NCI-H82 treated with DMSO at 0.1 percent for 48 hours (cell line): ENCODE results near the gene NDUFB10.

Experiments
- DNase-seq: peaks from one replicate; lab custom pipeline; 2025; ENCODE audit not compliant: unreplicated experiment; lab: John Stamatoyannopoulos, UW

Gene NDUFB10

GRCh38 chr16:1968146-1968953, 9.0 kb downstream of the NDUFB10 start:
- DNase-seq, result no peak

- peak; percentile 77 for DNase-seq
Measured at GRCh38 chr16:1971796-1972489, 12.6 kb downstream of the NDUFB10 start, which contains the start of gene TBL3. TSS of gene TBL3 (plus strand) at chr16:1972053. CDS start at chr16:1972165, 112 bp downstream.

- DNase-seq, result no peak
Measured at GRCh38 chr16:1972490-1972877, 13.1 kb downstream of the NDUFB10 start.

GRCh38 chr16:1973461-1974156, 14.3 kb downstream of the NDUFB10 start:
- DNase-seq, result no peak

GRCh38 chr16:1974157-1975070, 15.1 kb downstream of the NDUFB10 start:
- no peak for DNase-seq

- no peak for DNase-seq
Measured at GRCh38 chr16:1975432-1976215, 16.3 kb downstream of the NDUFB10 start.

- no peak for DNase-seq
Measured at GRCh38 chr16:1976216-1976520, 16.8 kb downstream of the NDUFB10 start.

- no peak for DNase-seq
Measured at GRCh38 chr16:1976951-1977874, 17.9 kb downstream of the NDUFB10 start.

- no peak for DNase-seq
Measured at GRCh38 chr16:1977875-1978268, 18.5 kb downstream of the NDUFB10 start.

- DNase-seq, result no peak
Measured at GRCh38 chr16:1978476-1979120, 19.3 kb downstream of the NDUFB10 start.

GRCh38 chr16:1979271-1980029, 20.1 kb downstream of the NDUFB10 start:
- no peak for DNase-seq

GRCh38 chr16:1980030-1980769, 20.9 kb downstream of the NDUFB10 start:
- no peak for DNase-seq

GRCh38 chr16:1980770-1981087, 21.4 kb downstream of the NDUFB10 start:
- no peak for DNase-seq

GRCh38 chr16:1981398-1981836, 22.1 kb downstream of the NDUFB10 start, which contains the start of gene NOXO1:
TSS of gene NOXO1 (minus strand) at chr16:1981469. CDS start at chr16:1981179, 290 bp downstream.
- DNase-seq, result no peak

- no peak for DNase-seq
Measured at GRCh38 chr16:1982013-1982433, 22.7 kb downstream of the NDUFB10 start.

GRCh38 chr16:1982991-1983543, 23.7 kb downstream of the NDUFB10 start:
- no peak for DNase-seq
